ENCODE measurements around the gene DAD1.

DNA sequence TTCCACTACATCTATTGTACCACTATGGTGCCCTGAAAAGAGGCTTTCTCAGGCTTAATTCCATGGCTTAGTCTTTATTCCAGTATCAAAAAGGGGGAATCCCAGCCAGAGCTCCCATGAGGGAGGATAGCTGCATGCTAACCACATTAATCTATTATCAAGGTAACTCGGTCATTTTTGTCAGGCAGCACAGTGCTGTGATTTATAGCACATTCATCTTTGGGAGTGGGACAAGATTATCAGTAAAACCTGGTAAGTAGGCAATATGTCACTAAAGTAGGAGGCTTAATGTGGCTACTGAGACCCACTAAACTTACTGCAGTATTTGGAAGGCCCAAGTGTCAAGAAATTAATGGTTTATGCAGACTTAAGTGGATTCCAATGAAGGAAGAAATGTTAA, 58.9 kb downstream of the DAD1 start:
- TF ChIP-seq EZH2phosphoT487 (IDR thresholded peaks at IDR 0.05; ENCODE audit: insufficient read depth, low read depth): no peak
- TF ChIP-seq EZH2 (IDR thresholded peaks at IDR 0.05; ENCODE audit: insufficient read depth, poor library complexity, severe bottlenecking): no peak

Data from GM23248 (cell line).